ENCODE measurements around the gene HSPA1B. TPM values are rescaled to one million over a fixed set of nuclear protein-coding genes. Genes with fewer than 3 reads are reported as not detected.
"Not testable (repeated sequence)": the region's sequence is repeated elsewhere in the genome, so short reads cannot be mapped to it uniquely, and the experiment has no call there.

Gene HSPA1B
- total RNA-seq, 1 experiment from 2014 or later: 359 TPM

GRCh38 chr6:31858707-31859106, 31.2 kb downstream of the HSPA1B start:
- DNase-seq (ENCODE audit: low read depth): no peak

- no peak for DNase-seq (ENCODE audit: low read depth)
Observed at GRCh38 chr6:31859923-31860322, 32.4 kb downstream of the HSPA1B start.

- DNase-seq (ENCODE audit: low read depth): no peak
Observed at GRCh38 chr6:31860349-31860748, 32.8 kb downstream of the HSPA1B start.

- no peak for DNase-seq (ENCODE audit: low read depth)
Observed at GRCh38 chr6:31861150-31861549, 33.6 kb downstream of the HSPA1B start.

- DNase-seq (ENCODE audit: low read depth): no peak
Observed at GRCh38 chr6:31861919-31862343, 34.4 kb downstream of the HSPA1B start.

- DNase-seq (ENCODE audit: low read depth): peak; percentile 100
Observed at GRCh38 chr6:31862344-31863235, 35.1 kb downstream of the HSPA1B start, which contains the start of gene NEU1. NEU1 (minus strand) TSS chr6:31862821; CDS start chr6:31862776, 45 bp downstream.

GRCh38 chr6:31864123-31864562, 36.6 kb downstream of the HSPA1B start:
- not testable (repeated sequence) for DNase-seq (ENCODE audit: low read depth)

- no peak for DNase-seq (ENCODE audit: low read depth)
Observed at GRCh38 chr6:31864818-31865204, 37.3 kb downstream of the HSPA1B start.

GRCh38 chr6:31865205-31866118, 37.9 kb downstream of the HSPA1B start:
- DNase-seq (ENCODE audit: low read depth): no peak

- DNase-seq (ENCODE audit: low read depth): not testable (repeated sequence)
Observed at GRCh38 chr6:31868658-31868971, 41.1 kb downstream of the HSPA1B start.

- no peak for DNase-seq (ENCODE audit: low read depth)
Observed at GRCh38 chr6:31869343-31869742, 41.8 kb downstream of the HSPA1B start.

GRCh38 chr6:31870385-31870921, 42.9 kb downstream of the HSPA1B start:
- DNase-seq (ENCODE audit: low read depth): no peak

GRCh38 chr6:31871046-31871659, 43.6 kb downstream of the HSPA1B start:
- DNase-seq (ENCODE audit: low read depth): peak; percentile 53

- DNase-seq (ENCODE audit: low read depth): no peak
Observed at GRCh38 chr6:31874084-31874670, 46.6 kb downstream of the HSPA1B start.

- DNase-seq (ENCODE audit: low read depth): no peak
Observed at GRCh38 chr6:31874836-31875572, 47.5 kb downstream of the HSPA1B start.

- DNase-seq (ENCODE audit: low read depth): no peak
Observed at GRCh38 chr6:31875877-31876276, 48.3 kb downstream of the HSPA1B start.

- DNase-seq (ENCODE audit: low read depth): no peak
Observed at GRCh38 chr6:31876357-31876756, 48.8 kb downstream of the HSPA1B start.

- no peak for DNase-seq (ENCODE audit: low read depth)
Observed at GRCh38 chr6:31877125-31877650, 49.6 kb downstream of the HSPA1B start.

GRCh38 chr6:31877651-31878161, 50.2 kb downstream of the HSPA1B start:
- no peak for DNase-seq (ENCODE audit: low read depth)

GRCh38 chr6:31878222-31878621, 50.7 kb downstream of the HSPA1B start:
- DNase-seq (ENCODE audit: low read depth): no peak
